Natural killer cell (primary cell): ENCODE measurements around the gene TTLL7. TPM values are rescaled to one million over a fixed set of nuclear protein-coding genes. Genes with fewer than 3 reads are reported as not detected.

Source experiments
- ATAC-seq, 3 donors: fragments of 150-1000 bp in 2 of 3; fragments of 200-7000 bp in 1 of 3; cut with Tn5 transposase; 1 replicate in 1 of 3; 2 replicates in 2 of 3; pipeline ENCODE4 v1.10.0; 2021; ENCODE audit warnings: mild to moderate bottlenecking in 2 of 3, moderate library complexity in 2 of 3
- DNase-seq, 2 donors: peaks; one replicate each; pipeline versions ENCODE4 v3.0.0 to v3.0.0-alpha.2; 2013 to 2021; ENCODE audit warnings: mixed read lengths in 1 of 2
- H3K27ac ChIP-seq: one replicate; pipeline ENCODE4 v1.5.1; 2013; ENCODE audit warnings: mild to moderate bottlenecking, low read length
- H3K27me3 ChIP-seq: one replicate; pipeline ENCODE4 v1.6.1; 2013; ENCODE audit warnings: low read length; ENCODE audit not compliant: control insufficient read depth, insufficient read depth
- H3K36me3 ChIP-seq: one replicate; pipeline ENCODE4 v1.6.1; 2013; ENCODE audit warnings: low read length; ENCODE audit not compliant: control insufficient read depth, insufficient read depth
- H3K4me1 ChIP-seq: one replicate; pipeline ENCODE4 v1.6.1; 2013; ENCODE audit warnings: low read length; ENCODE audit not compliant: control insufficient read depth, insufficient read depth
- H3K4me3 ChIP-seq: one replicate; pipeline ENCODE4 v1.5.1; 2013; ENCODE audit warnings: low read length
- H3K9me3 ChIP-seq: one replicate; pipeline ENCODE4 v1.6.1; 2013; ENCODE audit warnings: low read length; ENCODE audit not compliant: control insufficient read depth, insufficient read depth
- H3K27ac Mint-ChIP-seq, 2 donors: one replicate each; pipeline ENCODE4 v1.8.0; 2022; ENCODE audit warnings: mild to moderate bottlenecking in 2 of 2, mixed read lengths in 2 of 2, moderate library complexity in 1 of 2
- H3K27me3 Mint-ChIP-seq, 2 donors: one replicate each; pipeline ENCODE4 v1.8.0; 2022; ENCODE audit warnings: low read depth in 2 of 2, mixed read lengths in 2 of 2
- H3K36me3 Mint-ChIP-seq: one replicate; pipeline ENCODE4 v1.8.0; 2022; ENCODE audit warnings: mixed read lengths
- H3K4me1 Mint-ChIP-seq, 2 donors: one replicate each; pipeline ENCODE4 v1.8.0; 2022; ENCODE audit warnings: mixed read lengths in 2 of 2
- H3K4me3 Mint-ChIP-seq: one replicate; pipeline ENCODE4 v1.8.0; 2022; ENCODE audit warnings: mild to moderate bottlenecking, moderate library complexity, mixed read lengths
- H3K9me3 Mint-ChIP-seq, 2 donors: one replicate each; pipeline ENCODE4 v1.8.0; 2022; ENCODE audit warnings: mixed read lengths in 2 of 2
- CTCF ChIP-seq: fragments of 200-600 bp; IDR thresholded peaks from one replicate; pipeline ENCODE4 v1.8.0; 2022; ENCODE audit warnings: antibody characterized with exemption
- WGBS: methylation state at CpG from one replicate; pipeline ENCODE4 v1.1.7; 2013; ENCODE audit warnings: missing lambda C conversion rate; ENCODE audit not compliant: insufficient coverage; 5-methylcytosine and 5-hydroxymethylcytosine counted together
- intact Hi-C: fragments of 100-400 bp; cut with micrococcal nuclease; formaldehyde crosslinking; loops from one replicate; pipeline ENCODE4 v1.14.2; 2022
- total RNA-seq, 4 donors: library from RNA; stranded (reverse); fragments of 120-200 nt in 1 of 4; gene quantifications; one replicate each; pipeline versions ENCODE4 v1.2.3 to v1.2.4, GENCODE V29; 2013 to 2022

TTLL7 gene
- total RNA-seq, 3 donors from 2014 or later (not counting 1 experiment from before 2014, with no cell fraction given) = 0.21 to 4.4 (median 0.25) TPM

- no peaks in the 10 kb centered on the region for H3K36me3 Mint-ChIP-seq
- intact Hi-C loops = loop anchor here (1.0 to 10.0 kb wide), 4 partner anchors 190 to 820 kb away; no protein-coding TSS in a partner anchor
- ATAC-seq = no peak
- H3K27ac ChIP-seq = no peak overlapping the region
- H3K4me1 ChIP-seq = no peaks in the 10 kb centered on the region
- no peaks in the 10 kb centered on the region for H3K4me1 Mint-ChIP-seq
- H3K27ac Mint-ChIP-seq = no peak overlapping the region
- no peaks in the 10 kb centered on the region for H3K9me3 Mint-ChIP-seq
- no peaks in the 10 kb centered on the region for H3K27me3 ChIP-seq
- WGBS = 100% methylated on average over 3 of the region's 4 CpGs
- TF ChIP-seq CTCF = no peak
- H3K4me3 ChIP-seq = no peak overlapping the region
- H3K4me3 Mint-ChIP-seq = no peak overlapping the region
- H3K9me3 ChIP-seq = no peaks in the 10 kb centered on the region
- no peaks in the 10 kb centered on the region for H3K36me3 ChIP-seq
- H3K27me3 Mint-ChIP-seq = peaks cover 2 to 13% of the 10 kb centered on the region in 2 donors
- no peak for DNase-seq
Measured at GRCh38 chr1:83932693-83933092, 66.2 kb downstream of the TTLL7 start.

GRCh38 chr1:83932281-83932680, 66.7 kb downstream of the TTLL7 start:
- Mint-ChIP-seq H3K9me3 (no peaks in the 10 kb centered on the region), H3K4me3 (no peak overlapping the region), H3K27me3 (peaks cover 2 to 13% of the 10 kb centered on the region in 2 donors), H3K27ac (no peak overlapping the region), H3K36me3 (no peaks in the 10 kb centered on the region), H3K4me1 (no peaks in the 10 kb centered on the region)
- Histone ChIP-seq H3K9me3 (no peaks in the 10 kb centered on the region), H3K27ac (no peak overlapping the region), H3K4me3 (no peak overlapping the region), H3K36me3 (no peaks in the 10 kb centered on the region), H3K4me1 (no peaks in the 10 kb centered on the region), H3K27me3 (no peaks in the 10 kb centered on the region)
- 90% methylated on average over 1 of the region's 4 CpGs for WGBS
- DNase-seq = no peak
- no peak for ATAC-seq
- intact Hi-C loops = loop anchor here (1.0 to 10.0 kb wide), 4 partner anchors 190 to 820 kb away; no protein-coding TSS in a partner anchor
- no peak for TF ChIP-seq CTCF

- no peaks in the 10 kb centered on the region for H3K4me1 Mint-ChIP-seq
- H3K27ac Mint-ChIP-seq = no peak overlapping the region
- Histone ChIP-seq H3K4me3 (no peak overlapping the region), H3K4me1 (no peaks in the 10 kb centered on the region), H3K36me3 (no peaks in the 10 kb centered on the region), H3K27ac (no peak overlapping the region), H3K27me3 (no peaks in the 10 kb centered on the region), H3K9me3 (no peaks in the 10 kb centered on the region)
- intact Hi-C loops = loop anchor here (1.0 to 10.0 kb wide), 4 partner anchors 191 to 821 kb away; no protein-coding TSS in a partner anchor
- TF ChIP-seq CTCF = peak; percentile 80
- H3K27me3 Mint-ChIP-seq = peaks cover 2 to 13% of the 10 kb centered on the region in 2 donors
- 0% methylated on average over 1 of the region's 2 CpGs for WGBS
- H3K9me3 Mint-ChIP-seq = no peaks in the 10 kb centered on the region
- DNase-seq (peak in 1 of 2 donors; percentile 69), ATAC-seq (peak; percentile 63 to 85 (median 83))
- no peak overlapping the region for H3K4me3 Mint-ChIP-seq
- H3K36me3 Mint-ChIP-seq = no peaks in the 10 kb centered on the region
Measured at GRCh38 chr1:83931658-83932253, 67.2 kb downstream of the TTLL7 start.

- Mint-ChIP-seq H3K27me3 (peaks cover 4 to 13% of the 10 kb centered on the region in 2 donors), H3K9me3 (no peaks in the 10 kb centered on the region), H3K4me3 (no peak overlapping the region), H3K4me1 (no peaks in the 10 kb centered on the region), H3K27ac (no peak overlapping the region), H3K36me3 (no peaks in the 10 kb centered on the region)
- no peak for TF ChIP-seq CTCF
- no peak overlapping the region for H3K27ac ChIP-seq
- no peaks in the 10 kb centered on the region for H3K9me3 ChIP-seq
- H3K4me3 ChIP-seq = no peak overlapping the region
- no peak for ATAC-seq
- no peak for DNase-seq
- no peaks in the 10 kb centered on the region for H3K27me3 ChIP-seq
- WGBS = no CpG with 5 or more reads among the region's 1 CpG
- intact Hi-C loops = no loop called here
- H3K36me3 ChIP-seq = no peaks in the 10 kb centered on the region
- no peaks in the 10 kb centered on the region for H3K4me1 ChIP-seq
Measured at GRCh38 chr1:83929184-83929583, 69.7 kb downstream of the TTLL7 start.
